ENCODE results near the gene ASTN1. TPM values are rescaled to one million over a fixed set of nuclear protein-coding genes. Genes with fewer than 3 reads are reported as not detected.

Gene ASTN1
- total and polyA plus RNA-seq, 2 of the 4 experiments (the other 2 are of a cell fraction): under 0.01 to 0.07 TPM

GRCh38 chr1:177014325-177014724, 150.2 kb downstream of the ASTN1 start:
- H3K9me3 ChIP-seq (ENCODE audit: control insufficient read depth, insufficient read depth, low read length): no peaks in the 10 kb centered on the region
- no peak for TF ChIP-seq FOS (IDR thresholded peaks at IDR 0.05; ENCODE audit: low read depth, low read length)
- TF ChIP-seq ELK1 (IDR thresholded peaks at IDR 0.05; ENCODE audit: borderline replicate concordance, low read depth, low read length): no peak
- TF ChIP-seq CEBPB (IDR thresholded peaks at IDR 0.05; ENCODE audit: low read depth, low read length): no peak
- TF ChIP-seq RAD21 (IDR thresholded peaks at IDR 0.05; ENCODE audit: low read length): no peak
- TF ChIP-seq CTCF (conservative IDR thresholded peaks at IDR 0.05; ENCODE audit: low read depth, low read length): no peak
- no peak for TF ChIP-seq BHLHE40 (IDR thresholded peaks at IDR 0.05; ENCODE audit: low read depth, low read length)
- no peak for TF ChIP-seq POLR2A (IDR thresholded peaks at IDR 0.05; ENCODE audit: low read depth, low read length)
- TF ChIP-seq MAFK (IDR thresholded peaks at IDR 0.05; ENCODE audit: low read depth, low read length): no peak
- no peak for TF ChIP-seq MAZ (IDR thresholded peaks at IDR 0.05; ENCODE audit: borderline replicate concordance, low read depth, low read length)
- no peak for TF ChIP-seq SMC3 (IDR thresholded peaks at IDR 0.05; ENCODE audit: low read depth, low read length)
- no peak for TF ChIP-seq MXI1 (IDR thresholded peaks at IDR 0.05; ENCODE audit: borderline replicate concordance, low read depth, low read length)
- TF ChIP-seq RCOR1 (IDR thresholded peaks at IDR 0.05; ENCODE audit: insufficient replicate concordance, low read length): no peak
- no peak for TF ChIP-seq NFE2L2 (IDR thresholded peaks at IDR 0.05; ENCODE audit: low read depth, low read length)
- no peak for TF ChIP-seq RFX5 (IDR thresholded peaks at IDR 0.05; ENCODE audit: low read depth, low read length)
- TF ChIP-seq CHD1 (IDR thresholded peaks at IDR 0.05; ENCODE audit: low read depth, low read length): no peak
- TF ChIP-seq USF2 (IDR thresholded peaks at IDR 0.05; ENCODE audit: low read depth, low read length): no peak
- BruUV-seq (replicated peaks): no TSS peak

More at GRCh38 chr1:177014325-177014724, 150.2 kb downstream of the ASTN1 start:
- H3K9me1 ChIP-seq (ENCODE audit: insufficient read depth, low read length): peaks cover 2% of the 10 kb centered on the region; the same call in 1 of the 2 replicates
- no peak overlapping the region for H3K18ac ChIP-seq (ENCODE audit: low read depth, low read length)
- H3K4ac ChIP-seq (ENCODE audit: low read depth, low read length): no peak overlapping the region
- H2AK5ac ChIP-seq (ENCODE audit: low read depth, low read length): no peak overlapping the region
- intact Hi-C loops (cut with micrococcal nuclease): no loop called here
- in situ Hi-C loops (cut with MboI; ENCODE audit: low sequenced_read_pairs): no loop called here
- no peak overlapping the region for H2BK15ac ChIP-seq (ENCODE audit: low read depth, low read length)
- no peak overlapping the region for H4K8ac ChIP-seq (ENCODE audit: low read depth in 2 of 2, low read length in 2 of 2)
- DNase-seq (no peak), ATAC-seq (ENCODE audit: low read depth) (no peak)
- H3K56ac ChIP-seq (ENCODE audit: extremely low read depth, insufficient read depth, low read length): no peak overlapping the region
- H2BK5ac ChIP-seq (ENCODE audit: low read depth, low read length, poor library complexity, severe bottlenecking): no peak overlapping the region
- no peak overlapping the region for H3K4me2 ChIP-seq (ENCODE audit: low read depth, low read length)
- no peaks in the 10 kb centered on the region for H3K36me3 ChIP-seq (ENCODE audit: control insufficient read depth, insufficient read depth, low read length)
- no peak overlapping the region for H3K14ac ChIP-seq (replicated peaks; ENCODE audit: low read depth, low read length)
- POLR2A ChIA-PET (ENCODE audit: unreplicated experiment): no interaction called here
- H3K9ac ChIP-seq (ENCODE audit: low read depth, low read length): no peak overlapping the region
- no peaks in the 10 kb centered on the region for H3K4me1 ChIP-seq (ENCODE audit: control insufficient read depth, insufficient read depth, low read length)
- H2BK120ac ChIP-seq (ENCODE audit: low read depth, low read length): no peak overlapping the region
- no CpG with 5 or more reads among the region's 3 CpGs for WGBS, 2 experiments (ENCODE audit: extremely low coverage in 2 of 2, insufficient read length in 1 of 2)
- no peaks in the 10 kb centered on the region for H3K27me3 ChIP-seq (ENCODE audit: control insufficient read depth, insufficient read depth, low read length)
- H4K20me1 ChIP-seq (ENCODE audit: insufficient read depth, low read length): no peaks in the 10 kb centered on the region
- H3K79me1 ChIP-seq (ENCODE audit: low read depth in 1 of 2, low read length in 2 of 2): no peaks in the 10 kb centered on the region
- no peak overlapping the region for H3K4me3 ChIP-seq (ENCODE audit: insufficient read depth, low read depth, low read length)
- no peak overlapping the region for H2BK20ac ChIP-seq (ENCODE audit: low read depth, low read length)
- no peak overlapping the region for H2AK9ac ChIP-seq (replicated peaks; ENCODE audit: low read depth, low read length, poor library complexity)
- H4K5ac ChIP-seq (ENCODE audit: low read depth, low read length): no peak overlapping the region
- dilution Hi-C loops (cut with HindIII; ENCODE audit: low sequenced_read_pairs, unreplicated experiment): no loop called here
- no peak overlapping the region for H4K91ac ChIP-seq (ENCODE audit: insufficient read depth, low read depth, low read length)
- H3K27ac ChIP-seq (ENCODE audit: insufficient read depth, low read length): no peak overlapping the region
- no peak overlapping the region for H3K23ac ChIP-seq (ENCODE audit: low read depth, low read length)
- no peak overlapping the region for H2AFZ ChIP-seq (replicated peaks; ENCODE audit: low read length, poor library complexity)
- CTCF ChIA-PET: no interaction called here

All from IMR-90 (cell line).